Embryonic facial prominence (tissue), 1 donor: ENCODE data around the gene DIS3L2.
"Not testable (repeated sequence)": the region's sequence is repeated elsewhere in the genome, so short reads cannot be mapped to it uniquely, and the experiment has no call there.

Experiments used
- DNase-seq: peaks from one replicate; pipeline ENCODE4 v3.0.0-alpha.2; 2016; ENCODE audit errors: extremely low spot score

The DIS3L2 gene

DNA sequence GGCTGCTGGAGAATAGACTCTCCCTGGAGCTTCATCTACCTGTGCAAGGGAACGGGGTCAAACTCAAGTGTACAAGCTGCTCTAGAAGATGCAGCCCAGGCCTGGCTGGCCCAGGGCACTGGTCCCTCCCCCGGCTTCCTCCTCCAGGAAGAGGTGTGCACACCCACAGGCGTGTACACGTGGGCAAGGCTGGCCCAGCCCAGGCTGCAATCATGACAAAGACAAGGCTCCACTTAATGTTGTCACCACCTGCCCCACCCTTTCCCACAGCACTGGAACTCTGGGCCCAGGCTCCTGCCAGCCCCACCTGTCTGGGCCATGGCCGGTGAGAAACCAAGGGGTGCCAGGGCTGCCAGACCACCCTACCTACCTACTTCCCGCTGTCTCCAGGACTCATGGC, 387.4 kb downstream of the DIS3L2 start:
- DNase-seq: no peak

GRCh38 chr2:232349546-232349945, 388.0 kb downstream of the DIS3L2 start:
- DNase-seq: no peak

GRCh38 chr2:232349946-232350635, 388.6 kb downstream of the DIS3L2 start:
- no peak for DNase-seq

DNA sequence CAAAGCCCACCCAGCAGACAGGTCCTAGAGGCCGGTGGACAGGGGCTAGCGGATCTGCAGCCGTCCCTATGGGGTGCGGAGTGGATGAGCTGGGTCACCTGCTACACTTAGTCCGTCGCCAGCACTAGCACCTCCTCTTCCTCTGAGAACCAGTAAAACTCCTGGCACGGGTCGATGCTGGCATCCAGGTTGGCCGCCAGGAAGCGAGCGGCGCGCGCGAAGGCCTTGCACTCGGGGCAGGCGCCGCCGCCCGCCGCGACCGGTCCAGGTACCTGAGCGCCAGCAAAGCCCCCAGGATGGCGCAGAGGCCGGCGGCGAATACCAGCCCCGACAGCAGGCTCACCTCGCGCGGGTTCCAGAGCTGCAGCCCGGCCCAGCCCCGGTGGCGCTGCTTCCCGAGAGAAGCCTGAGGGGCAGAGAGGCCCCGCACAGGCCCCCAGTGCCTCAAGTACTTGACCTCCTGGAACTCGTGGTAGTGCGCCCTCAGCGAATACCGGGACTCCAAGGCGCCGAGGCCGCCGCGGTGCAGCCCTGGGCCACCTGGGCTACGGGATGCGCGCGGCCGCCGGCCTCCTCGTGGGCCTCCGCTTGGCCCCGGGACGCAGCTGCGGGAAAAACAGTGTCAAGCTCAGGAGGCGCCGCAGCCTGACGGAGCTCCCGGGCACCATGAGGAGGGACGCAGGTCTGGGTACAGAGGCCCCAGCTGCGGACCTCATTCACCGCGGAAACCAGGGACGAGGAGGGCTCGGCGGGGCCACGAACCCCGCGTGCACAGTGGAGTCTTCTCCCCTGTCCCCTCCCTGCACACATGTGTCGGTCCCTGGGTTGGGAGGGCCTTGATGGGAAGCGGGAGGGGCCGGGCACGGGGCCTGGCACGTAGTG, 389.5 kb downstream of the DIS3L2 start:
- DNase-seq: no peak

DNA sequence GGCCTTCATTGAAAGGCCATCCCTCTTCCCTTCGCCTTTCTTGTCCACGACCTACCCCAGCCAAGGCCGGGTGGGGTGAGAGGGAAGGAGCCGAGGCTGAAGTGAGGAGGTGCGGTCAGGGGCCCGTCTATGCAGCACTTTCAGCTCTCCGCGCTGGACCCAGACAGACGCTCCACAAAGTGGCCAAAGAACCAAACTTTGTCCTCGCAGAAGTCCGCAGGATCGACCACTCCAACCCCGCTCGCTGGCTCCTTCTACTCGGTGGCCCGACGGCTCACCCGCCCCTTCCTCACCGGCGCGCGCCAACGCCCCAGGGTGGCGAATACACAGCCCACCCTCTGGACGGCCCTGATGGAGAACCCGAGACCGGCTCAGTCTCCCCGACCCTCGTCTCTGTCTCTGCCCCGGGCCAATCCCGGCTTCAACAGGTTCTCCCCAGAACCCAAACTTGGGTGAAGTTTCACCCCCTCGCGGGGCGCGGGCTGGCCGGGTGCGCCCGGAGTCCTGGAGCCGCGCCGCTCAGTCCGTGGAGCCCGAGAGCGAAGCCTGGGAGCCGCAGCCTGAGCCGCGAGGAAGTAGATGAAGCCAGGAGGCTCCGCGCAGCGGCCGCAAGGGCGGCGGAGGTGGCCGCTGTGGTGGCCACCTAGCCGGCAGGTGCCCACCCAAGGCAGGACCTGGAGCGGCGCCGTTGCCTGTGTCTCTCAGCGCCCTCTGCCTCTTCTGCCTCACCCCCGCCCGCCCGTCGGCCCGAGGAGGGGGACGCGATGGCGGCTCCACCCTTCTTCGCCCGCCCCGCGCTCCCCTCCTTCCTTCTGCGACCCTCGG, 390.4 kb downstream of the DIS3L2 start:
- no peak for DNase-seq

DNA sequence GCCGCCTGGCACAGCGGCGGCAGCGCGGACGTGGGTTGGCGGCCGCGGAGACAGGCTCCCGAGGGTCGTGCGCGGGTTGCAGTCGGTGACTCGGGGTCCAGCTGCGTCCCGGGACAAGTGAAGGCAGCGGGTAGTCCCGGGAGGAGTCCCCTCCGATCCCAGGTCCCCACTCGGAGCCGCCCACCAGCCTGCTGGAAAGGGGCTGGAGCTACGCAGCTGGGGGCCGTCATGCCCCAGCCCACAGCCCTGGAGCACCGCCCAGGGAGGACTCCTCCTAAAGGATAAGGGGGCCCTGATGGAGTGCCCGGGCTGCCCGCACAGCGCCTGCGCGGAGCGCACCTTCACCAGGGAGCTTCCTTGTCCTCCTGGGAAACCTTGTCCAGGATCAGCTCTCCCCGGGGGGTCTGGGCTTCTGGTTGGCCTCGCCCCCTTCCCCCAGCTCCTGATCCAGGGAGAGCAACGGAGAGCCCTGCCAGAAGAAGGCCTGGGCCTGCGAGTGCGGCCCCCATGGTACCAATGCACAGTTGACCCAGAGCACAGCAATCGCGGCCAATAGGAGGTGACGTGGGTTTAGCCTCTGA, 391.1 kb downstream of the DIS3L2 start:
- DNase-seq: no peak

- DNase-seq: no peak
Observed at GRCh38 chr2:232353096-232353495, 391.6 kb downstream of the DIS3L2 start.

- DNase-seq: no peak
Observed at GRCh38 chr2:232353660-232354059, 392.1 kb downstream of the DIS3L2 start.

DNA sequence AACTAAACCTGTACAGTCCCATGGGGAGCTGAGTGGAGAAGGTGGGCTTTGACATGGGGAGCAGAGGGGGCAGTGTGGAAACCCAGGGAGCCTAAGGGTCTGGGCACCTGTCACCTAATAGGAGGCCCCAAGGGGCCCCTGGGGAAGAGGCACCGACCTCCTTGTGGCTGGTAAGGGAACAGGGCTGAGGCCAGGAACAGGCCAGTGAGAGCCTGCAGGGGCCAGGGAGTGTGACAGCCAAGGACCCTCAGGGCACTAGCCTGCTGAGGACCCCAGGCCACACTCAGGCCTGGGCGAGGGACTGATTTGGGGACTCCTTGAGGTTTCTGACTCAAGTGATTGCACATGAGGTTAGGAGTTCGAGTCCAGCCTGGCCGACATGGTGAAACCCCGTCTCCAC, 392.6 kb downstream of the DIS3L2 start:
- DNase-seq: no peak

DNA sequence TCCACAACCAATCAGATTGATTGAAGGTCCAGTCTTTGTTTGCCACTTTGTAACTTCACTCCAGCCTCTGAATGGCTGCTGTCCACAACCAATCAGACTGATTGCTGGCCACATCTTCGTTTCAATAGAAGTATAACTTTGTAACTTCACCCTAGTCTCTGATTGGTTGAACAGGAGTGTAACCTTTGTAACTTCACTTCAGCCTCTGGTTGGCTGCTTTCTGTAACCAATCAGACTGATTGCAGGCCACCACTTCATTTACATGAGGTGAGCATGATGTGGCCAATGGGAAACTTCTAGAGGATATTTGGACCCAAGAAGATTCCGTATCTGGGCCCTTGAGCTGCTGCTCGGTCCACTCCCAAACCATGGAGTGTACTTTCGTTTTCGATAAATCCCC, 400.1 kb downstream of the DIS3L2 start:
- DNase-seq: no peak

DNA sequence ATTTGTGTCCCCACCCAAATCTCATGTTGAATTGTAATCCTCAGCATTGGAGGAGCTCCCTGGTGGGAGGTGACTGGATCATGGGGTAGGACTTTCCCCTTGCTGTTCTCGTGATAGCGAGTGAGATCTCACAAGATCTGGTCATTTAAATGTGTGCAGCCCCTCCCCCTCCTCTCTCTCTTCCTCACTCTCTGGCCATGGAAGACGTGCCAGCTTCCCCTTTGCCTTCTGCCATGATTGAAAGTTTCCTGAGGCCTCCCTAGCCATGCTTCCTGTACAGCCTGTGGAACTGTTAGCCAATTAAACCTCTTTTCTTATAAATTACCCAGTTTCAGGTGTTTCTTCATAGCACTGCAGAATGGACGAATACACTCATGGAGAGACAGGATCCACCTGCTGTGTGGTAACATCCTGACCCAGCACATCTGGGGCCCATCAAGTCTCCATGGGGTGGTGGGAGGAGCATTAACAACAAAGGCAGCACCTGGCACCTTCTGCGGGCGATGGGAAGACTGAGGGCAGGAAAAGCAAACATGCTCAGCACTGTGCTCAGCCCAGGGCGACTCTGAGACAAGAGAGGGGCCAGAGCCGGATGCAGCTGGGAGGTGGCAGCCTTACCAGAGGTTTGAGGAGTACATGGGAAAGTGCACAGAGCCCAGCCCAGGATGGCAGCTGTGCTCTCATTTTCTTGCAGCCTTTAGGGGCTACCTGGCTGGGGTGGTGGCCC, 400.8 kb downstream of the DIS3L2 start:
- DNase-seq: no peak

DNA sequence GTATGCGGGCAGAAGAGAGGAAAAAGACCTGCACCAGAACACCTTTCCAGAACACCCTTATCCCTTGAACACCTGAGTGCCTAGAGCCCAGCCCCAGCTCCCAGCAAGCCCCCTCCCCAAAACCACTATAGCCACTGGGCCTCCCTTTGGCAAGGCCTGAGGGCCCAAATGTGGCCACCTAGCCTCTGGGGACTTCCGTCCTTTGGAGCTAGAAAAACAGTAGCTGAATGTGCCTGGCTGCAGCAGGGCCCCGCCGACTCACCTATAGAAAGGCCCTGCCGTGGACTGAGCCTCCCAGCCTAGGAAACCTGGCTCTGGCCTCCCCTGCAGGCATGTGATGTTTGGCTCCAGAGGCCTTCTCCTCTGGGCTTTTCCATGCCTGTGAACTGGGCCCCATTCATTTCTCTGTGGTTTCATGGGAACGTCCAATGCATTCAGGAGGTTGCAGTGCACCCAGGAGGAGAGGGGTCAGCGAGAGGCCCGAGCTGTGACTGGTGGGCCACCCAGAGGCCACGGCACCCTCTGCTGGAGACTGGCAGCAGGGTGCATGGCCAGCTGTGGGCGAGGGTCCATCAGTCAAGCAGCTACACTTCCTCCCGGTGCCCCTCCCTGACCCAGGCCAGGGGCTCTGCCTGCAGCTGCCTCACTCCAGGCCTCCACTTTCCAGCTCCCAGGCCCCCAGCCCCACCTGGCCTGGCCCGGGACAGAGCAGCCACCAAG, 401.7 kb downstream of the DIS3L2 start:
- DNase-seq: not testable (repeated sequence)

- no peak for DNase-seq
Observed at GRCh38 chr2:232363784-232364615, 402.5 kb downstream of the DIS3L2 start.

GRCh38 chr2:232364806-232365594, 403.5 kb downstream of the DIS3L2 start:
- not testable (repeated sequence) for DNase-seq

GRCh38 chr2:232365621-232366321, 404.3 kb downstream of the DIS3L2 start:
- no peak for DNase-seq

GRCh38 chr2:232366461-232366860, 404.9 kb downstream of the DIS3L2 start:
- DNase-seq: not testable (repeated sequence)

- DNase-seq: no peak
Observed at GRCh38 chr2:232367016-232367415, 405.5 kb downstream of the DIS3L2 start.

GRCh38 chr2:232367591-232368233, 406.2 kb downstream of the DIS3L2 start:
- no peak for DNase-seq
